Stimulated activated CD8-positive, alpha-beta memory T cell treated with anti-CD3 and anti-CD28 coated beads, Interleukin-4, amount 100 ng/mL, for 48 hours (primary cell): ENCODE results near the gene ZCCHC14.
"Not testable (repeated sequence)": the region's sequence is repeated elsewhere in the genome, so short reads cannot be mapped to it uniquely, and the experiment has no call there.

Experiments used
- DNase-seq: peaks from one replicate; pipeline ENCODE4 v3.0.0-alpha.2; 2020

The ZCCHC14 gene

DNA sequence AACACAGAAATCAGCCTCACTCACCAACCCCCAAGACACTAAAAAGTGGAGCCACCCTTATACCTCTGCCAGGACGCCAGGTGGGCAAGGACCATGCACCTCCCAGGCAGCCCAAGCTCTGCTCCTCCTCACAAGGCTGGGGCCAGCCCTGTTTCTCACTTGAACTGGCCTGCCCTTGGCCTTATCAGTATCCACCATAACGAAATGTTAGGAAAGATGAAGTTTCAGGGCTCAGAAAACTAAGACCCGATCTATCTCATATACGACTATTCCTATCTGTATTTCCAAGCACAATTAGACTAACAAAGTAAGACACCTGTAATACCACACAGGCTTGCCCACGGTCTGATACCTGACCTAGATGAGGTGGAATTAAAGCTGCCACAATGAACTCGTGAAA is 116.2 kb downstream of the ZCCHC14 start:
- DNase-seq: no peak

DNA sequence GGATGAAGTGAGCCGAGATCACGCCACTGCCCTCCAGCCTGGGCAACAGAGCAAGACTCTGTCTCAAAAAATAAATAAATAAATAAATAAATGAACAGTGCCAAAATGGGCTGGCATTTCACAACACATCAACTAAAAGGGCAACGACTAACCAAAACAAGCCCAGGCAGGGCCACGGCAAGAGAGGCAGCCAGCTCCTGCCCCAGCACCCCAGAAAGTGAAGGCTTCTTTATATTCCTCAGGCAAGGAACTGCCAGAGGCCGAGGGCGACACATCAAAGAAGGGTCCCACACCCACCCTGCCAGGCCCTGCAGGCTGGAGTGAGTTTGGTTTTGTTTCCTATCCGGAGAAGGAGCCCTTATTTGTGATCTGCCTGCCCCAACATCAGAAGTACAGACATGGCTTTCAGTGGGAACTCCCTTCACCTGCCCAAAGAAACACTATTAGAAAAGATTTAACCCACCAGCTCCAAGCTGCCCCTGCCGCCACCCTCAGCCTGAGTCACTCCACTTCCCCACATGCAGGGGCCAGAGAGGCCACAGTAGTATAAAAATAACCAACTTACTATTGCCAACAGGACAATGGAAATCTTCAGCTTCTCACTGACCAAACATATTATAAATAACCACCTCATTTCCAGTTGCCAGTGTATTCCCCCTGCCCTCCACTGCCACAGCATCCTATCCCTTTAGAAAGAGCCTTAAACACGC is 117.2 kb downstream of the ZCCHC14 start:
- no peak for DNase-seq

DNA sequence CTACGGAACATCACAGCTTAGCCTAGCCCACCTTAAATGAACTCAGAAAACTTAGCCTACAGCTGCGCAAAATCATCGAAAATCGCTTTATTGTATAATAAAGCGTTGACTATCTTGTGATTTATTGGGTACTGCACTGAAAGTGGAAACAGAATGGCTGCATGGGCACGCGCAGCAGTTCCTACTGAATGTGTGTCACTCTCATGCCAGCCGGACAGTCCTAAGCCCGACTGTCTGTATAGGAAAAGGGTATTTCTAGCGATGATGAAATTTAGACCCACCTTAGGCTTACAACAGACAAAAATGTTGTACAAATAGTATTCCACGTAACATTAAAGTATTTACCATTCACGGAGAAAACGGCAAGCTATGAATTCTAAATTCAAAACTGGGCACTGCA is 118.5 kb downstream of the ZCCHC14 start:
- no peak for DNase-seq

DNA sequence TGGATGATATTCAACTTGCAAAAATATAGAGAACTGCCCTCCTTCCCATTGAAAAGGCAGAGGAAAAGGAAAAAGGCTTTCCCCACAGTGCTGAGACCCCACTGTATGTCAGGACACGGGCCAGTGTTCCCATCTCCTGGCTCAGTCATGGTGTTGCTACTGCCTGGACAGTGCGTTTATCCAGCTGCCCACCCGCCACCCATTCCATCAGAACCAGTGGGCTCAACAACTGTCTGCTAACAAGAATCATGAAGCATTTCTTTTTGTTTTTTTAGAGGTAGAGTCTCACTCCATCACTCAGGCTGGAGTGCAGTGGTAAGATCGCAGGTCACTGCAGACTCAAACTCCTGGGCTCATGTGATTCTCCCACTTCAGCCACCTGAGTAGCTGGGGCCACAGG is 120.5 kb downstream of the ZCCHC14 start:
- DNase-seq: no peak

DNA sequence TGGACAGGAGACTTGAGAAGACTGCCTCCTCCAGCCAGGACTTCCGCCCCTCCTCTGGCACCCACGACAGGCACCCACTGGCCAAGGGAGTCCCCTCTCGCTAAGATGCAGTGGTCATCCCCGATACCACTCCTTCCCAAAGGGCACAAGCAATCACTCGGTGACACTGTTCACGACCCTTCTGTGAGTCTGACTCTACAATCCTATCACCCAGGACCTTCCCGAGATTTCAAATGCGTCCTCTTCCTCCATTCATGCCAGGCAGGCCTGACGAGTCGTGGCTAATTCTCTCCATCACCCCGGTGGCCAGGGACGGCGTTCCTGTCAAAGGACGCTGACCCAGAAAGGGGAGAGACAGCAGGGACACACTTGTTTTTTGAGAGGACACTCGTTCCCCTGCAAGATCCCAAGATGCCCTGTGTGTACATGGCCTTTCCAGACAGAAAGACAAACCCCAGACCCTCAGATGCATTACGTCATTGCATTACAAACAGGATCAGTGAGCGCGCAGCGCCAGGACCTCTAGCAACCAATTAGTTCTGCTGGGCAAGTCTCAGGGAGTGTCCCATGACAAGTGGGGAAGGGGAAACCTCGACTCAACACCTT is 121.5 kb downstream of the ZCCHC14 start:
- no peak for DNase-seq

DNA sequence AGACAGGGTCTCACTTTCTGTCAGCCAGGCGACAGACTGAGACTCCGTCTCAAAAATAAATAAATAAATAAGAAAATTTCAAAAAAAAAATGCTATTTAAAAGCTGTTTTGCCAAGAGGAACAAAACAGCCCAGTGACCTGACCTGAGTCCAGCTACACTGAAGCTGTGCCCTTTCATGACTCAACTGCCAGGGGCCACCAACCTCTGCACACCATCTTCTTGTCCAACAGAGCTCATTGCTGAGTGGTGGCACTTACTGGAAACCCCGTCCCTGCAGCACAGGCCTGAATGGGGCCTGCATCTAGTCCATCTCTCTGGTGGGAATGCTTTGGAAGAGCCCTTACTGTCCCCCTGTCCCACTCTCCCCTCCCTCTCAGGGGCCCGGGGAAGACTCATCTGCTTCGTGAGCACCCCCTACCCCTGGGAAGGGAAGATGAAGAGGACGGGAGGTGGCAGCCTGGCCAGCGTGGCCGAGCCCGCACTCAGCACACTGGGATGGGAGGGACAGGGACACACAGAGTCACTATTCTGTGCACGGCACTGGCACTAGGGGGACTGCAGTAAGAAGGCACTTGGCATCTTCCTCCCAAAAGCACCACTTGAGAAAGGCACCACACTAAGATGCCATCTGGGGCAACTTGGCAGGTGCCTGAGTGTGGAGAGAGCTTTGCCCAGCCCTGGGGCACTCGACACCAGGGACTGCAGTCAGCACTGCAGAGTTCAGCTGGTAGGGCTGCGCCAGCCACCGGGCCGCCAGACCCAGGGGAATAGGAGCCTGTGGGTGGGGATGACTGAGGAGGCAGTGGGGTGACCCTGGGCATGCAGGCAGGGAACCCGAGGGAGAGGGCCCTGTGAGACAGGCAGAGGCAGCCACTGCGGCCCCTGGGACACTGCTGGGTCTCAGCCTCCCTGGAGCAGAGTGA is 122.8 kb downstream of the ZCCHC14 start:
- no peak for DNase-seq

DNA sequence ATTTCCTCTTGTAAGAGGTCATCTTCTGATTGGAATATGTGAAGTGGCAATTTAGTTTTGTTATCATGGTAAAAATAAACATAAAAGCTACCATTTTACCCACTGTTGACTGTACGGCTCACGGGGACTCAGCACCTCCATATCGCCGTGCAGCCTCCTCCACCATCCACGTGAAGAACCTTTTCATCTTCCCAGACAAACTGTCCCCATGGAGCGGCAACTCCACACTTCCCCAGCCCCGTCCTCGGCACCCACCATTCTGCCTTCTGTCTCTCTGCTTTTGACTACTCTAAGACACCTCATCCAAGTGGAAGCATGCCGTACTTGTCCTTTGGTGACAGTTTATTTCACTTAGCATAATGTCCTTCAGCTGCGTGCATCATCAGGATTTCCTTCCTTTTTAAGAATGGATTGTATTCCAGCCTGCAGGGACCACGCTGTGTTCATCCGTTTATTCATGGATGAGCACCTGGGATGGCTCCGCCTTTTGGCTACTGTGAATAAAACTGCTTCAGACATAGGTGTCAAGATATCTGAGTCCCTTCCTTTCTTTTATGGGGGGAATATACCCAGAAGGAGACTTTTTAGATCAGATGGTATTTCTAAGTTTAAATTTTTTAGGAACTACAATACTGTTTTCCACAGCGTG is 123.6 kb downstream of the ZCCHC14 start:
- no peak for DNase-seq

DNA sequence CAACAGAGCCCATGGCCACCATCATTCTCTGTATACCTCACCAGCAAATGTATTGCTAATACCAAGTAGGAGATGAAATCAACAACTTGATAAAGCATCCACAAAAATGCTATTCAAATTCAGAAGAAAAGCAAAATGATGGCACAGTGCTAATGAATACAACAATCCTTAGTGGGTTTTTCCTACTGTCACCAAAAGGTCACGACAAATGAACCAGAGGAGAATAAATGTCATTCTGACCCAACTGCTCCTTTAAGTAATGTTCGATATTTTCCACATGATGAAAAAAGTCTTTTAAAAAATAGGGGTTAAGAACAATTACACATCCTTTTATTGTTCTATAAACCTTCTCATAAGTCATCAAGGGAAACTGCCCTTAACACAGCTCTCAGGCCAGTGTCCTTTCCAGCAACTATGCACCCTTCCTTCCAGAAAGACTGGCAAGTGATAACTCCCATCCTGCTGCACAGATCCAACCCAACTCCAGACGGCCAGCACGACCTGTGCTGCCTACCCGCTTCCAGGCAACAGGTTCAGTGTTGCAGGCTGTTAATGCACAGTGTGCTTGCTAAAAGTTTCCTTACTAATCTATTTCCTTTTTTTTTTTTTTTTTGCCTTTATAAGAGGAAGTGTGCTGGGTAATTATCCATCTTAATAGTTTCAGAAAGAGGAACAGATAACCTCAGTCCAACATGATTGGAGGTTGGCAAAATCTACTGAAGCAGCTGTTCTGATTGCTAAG is 124.6 kb downstream of the ZCCHC14 start:
- DNase-seq: no peak

DNA sequence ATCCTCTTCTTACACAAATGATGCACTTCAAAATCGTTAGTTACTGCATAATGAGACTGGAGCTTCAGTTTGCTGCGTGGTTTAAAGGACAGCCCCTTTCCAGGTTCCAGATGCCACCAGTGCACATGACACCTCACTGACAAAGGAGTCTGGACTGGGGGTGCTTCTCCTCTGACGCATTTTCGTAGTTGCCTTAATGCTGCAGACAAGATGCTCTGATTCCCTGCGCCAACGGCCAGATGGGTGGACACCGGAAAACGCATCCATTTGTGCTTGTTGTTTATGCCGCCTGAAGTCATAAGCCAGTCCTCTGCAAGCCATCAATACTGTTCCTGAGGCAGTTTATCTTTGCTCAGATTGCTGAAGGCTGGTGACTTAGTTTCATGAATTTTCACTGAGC is 125.3 kb downstream of the ZCCHC14 start:
- no peak for DNase-seq

DNA sequence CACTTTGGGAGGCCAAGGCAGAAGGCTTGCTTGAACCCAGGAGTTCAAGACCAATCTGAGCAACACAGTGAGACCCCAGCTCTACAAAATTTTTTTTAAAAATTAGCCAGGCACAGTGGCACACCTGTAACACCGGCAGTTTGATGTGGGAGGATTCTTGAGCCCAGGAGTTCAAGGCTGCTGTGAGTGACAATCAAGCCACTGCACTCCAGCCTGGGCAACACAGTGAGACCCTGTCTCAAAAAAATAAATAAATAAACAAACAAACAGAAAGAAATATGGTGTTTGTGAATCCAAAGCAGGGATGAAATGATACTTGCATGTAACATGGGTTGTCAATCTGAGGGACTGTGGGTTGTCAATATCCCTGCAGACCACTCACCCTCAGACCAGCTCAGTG is 125.9 kb downstream of the ZCCHC14 start:
- DNase-seq: no peak

DNA sequence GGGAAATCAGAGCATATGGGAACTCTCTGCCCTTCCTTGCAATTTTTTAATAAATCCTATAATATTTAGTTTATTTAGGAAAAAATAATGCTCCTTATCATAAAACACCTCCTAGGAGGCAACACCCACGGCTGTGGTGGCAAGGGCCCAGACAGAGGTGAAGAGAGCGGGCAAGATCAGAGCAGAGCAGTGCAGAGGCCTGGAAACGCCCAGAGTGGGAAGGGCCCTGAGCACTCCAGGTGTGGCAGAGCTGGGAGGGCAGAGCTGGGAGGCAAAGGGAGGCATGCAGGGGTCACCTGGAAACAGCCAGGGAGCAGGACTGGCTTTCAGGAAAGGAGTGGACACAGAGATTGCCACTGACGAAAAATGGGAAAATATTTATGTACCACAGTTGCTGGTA is 126.5 kb downstream of the ZCCHC14 start:
- DNase-seq: no peak

DNA sequence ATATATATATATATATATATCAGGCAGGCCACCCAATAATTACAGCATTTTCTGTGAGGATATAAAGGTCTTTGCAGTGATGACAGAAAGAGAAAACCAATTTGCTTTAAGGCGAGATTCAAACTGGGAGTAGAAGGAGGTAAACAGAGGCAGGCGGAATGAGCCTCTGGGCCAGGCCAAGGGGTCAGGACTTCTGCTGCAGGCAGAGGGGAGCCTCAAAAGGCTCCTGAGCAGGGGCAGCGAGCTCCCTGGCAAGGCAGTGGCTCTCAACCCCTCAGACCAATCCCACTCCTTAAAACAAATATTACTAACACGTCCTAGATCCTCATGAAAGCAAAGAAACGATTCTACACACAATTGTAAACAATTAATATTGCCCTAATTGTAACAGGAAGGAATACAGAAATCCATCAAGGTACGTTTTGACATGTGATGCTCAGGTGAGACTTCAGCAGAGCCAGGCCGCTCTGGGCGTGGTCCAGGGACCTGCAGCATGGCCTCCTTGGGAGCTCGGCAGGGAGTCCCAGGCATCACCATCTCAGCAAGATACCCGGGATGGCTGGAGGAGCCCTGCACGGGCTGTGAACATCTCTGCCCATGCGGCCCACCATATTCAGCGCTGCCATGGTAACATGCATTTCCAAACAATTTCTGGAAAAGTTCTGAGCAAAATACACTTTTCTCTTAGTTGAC is 127.7 kb downstream of the ZCCHC14 start:
- no peak for DNase-seq

DNA sequence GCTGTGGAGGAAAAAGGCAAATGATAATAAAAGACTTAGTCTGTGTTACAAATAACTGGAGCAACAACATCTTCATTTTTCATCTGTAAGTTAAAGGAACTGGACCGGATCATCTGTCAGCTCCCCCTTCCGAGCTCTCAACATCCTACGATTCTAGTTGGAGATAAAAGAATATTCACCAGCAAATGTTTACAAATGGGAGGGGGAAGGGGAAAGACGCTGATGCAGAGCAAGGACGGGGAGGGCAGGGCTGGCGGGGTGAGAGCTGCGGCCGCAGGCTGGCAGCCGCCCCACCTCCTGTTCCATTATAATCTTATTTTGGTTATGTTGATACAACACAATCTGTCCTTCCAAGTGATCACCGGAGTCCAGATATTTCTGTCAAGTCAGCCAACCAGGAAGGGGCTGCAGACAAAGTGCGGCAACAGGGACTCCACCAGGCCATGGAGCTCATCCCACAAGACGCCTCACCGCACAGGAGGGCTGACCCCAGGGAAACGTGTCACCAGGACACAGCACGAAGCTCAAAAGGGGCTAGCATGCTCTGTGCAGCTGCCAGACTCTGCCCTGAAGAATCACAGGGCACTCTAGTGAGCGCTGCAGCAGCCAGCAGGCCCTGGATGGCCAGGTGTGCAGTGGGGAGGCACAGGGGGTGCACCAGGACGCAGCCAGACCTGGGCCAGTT is 128.9 kb downstream of the ZCCHC14 start:
- no peak for DNase-seq

DNA sequence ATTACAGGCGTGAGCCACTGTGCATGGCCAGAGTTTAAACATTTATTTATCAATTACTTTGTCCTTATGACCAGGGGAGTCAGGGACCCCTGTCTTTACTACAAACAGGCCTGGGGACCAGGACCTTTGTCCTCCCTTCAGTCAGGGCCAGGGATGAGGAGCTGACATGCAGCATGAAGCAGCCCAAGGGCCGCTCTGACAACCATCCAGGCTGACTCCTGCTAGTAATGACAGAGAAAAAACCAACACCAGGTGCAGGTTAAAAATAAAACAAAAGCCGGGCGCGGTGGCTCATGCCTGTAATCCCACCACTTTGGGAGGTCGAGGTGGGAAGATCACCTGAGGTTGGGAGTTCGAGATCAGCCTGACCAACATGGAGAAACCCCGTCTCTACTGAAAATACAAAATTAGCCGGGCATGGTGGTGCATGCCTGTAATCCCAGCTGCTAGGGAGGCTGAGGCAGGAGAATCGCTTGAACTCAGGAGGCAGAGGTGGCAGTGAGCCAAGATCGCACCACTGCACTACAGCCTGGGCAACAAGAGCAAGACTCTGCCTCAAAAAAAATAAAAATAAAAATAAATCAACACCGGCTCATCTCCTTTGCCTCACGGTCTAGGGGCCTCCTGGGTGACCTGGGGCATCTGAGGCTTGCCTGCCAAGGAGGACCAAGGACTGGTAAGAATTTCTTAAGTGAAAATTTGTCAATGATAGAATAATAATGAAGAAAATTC is 129.8 kb downstream of the ZCCHC14 start:
- DNase-seq: not testable (repeated sequence)

DNA sequence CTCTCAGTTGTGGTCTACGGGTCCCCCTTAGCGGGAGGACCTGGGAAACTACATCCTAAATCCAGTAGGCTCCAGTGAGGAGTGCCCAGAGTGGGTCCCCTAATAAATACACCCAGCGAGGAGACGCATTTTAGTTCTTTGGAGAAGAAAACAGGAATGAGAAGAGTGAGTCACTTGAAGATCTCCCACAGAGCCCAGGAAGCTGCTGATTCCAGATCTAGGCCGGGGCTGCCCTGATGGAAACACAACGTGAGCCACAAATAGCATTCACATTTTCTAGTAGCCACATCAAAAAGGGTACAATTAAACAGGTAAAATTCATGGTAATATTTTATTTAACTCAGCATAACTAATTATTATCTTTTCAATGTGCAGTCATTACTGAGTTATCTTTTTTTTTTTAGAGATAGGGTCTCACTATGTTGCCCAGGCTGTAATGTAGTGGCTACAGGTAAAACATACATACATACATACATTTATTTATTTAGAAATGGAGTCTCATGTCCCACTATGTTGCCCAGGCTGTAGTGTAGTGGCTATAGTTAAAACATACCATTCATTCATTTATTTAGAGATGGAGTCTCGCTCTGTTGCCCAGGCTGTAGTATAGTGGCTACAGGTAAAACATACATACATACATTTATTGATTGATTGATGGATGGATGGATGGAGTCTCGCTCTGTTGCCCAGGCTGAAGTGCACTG is 130.8 kb downstream of the ZCCHC14 start:
- no peak for DNase-seq

DNA sequence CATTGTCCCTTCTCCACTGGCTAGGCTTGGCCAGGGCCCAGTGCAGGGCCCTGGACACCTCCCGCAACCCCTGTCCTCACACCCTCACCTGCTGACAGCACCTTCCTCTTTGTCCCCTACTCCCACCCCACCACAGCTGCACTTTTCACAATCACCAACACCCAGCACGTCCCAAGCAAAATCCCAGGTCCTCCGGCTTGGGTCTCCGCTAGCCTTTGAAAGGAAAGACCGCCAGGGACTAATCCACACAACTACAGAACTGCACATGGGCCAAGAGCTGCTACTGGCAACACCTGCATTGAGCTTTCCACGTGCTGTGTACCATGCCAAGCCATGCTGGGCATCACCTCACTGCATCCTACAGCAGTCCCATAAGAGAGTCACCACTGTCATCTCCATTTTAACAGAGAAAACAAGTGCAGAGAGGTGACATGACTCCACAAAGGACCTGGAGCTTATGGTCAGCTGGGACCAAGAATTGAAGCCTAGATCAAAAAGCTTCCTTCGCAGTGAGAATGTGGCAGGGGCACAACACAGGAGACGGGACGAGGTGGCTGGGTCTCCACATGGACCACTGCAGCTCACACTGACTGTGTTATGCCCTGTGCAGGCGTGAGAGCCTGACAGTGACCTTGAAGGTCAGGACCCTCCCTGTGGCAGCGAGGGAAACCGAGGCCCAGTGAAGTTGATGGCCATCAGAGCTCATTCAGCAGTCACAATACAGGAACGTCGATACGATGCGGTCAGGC is 131.8 kb downstream of the ZCCHC14 start:
- no peak for DNase-seq

DNA sequence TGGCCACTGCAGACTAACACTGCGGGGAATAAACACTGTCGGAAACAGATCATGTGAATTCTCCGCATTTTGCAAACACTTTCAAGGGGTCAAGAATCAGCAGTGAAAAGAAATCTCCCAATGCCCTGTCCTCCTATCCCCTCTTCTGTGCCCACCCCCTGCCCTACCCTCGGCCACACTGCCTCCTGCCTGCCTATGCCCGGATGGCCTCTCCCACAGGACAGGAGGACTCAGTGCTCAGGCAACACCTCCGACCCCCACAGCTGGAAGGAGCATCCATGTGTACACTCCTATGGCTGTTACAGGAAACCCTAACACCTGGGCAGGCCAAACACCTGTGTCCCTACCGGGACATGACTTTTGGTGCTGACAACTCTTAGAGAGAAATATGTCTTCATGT is 133.7 kb downstream of the ZCCHC14 start:
- no peak for DNase-seq

DNA sequence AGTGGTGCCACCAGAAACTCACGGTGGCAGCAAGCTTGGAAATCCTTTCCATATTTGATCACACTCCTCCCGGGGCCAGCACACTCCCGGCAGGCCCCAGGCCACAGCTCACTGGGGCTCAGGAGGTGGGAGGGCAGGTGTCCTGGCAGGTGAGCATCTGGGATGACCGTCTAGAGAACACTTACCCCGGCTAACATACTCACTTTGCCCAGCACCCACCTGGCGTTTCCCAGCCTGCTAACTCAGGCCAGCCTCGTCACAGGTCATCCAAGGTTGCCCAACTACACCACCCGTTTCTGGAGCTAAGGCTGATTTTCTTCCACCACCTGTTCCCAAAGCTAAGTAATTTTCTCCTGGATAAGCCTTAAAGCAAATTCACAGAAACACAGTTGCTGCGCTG is 134.1 kb downstream of the ZCCHC14 start:
- no peak for DNase-seq

DNA sequence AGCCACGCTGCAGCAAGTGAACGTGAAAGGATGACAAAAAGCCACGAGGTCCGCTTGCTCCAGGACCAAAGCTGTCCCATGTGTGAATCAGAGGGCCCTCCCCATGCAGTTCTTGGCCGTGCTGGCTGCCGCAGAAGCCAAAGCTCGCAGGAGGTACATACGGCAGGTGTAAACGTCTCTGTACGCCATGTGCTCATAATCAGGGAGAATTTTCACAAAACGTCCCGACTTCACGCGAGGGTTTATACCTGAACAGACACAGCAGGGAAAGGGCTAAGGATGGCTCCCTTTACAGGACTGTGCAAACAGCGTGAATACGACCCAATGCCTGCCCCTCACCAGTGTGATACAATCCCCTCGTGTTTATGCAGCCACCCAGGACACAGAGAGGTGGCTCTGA is 134.6 kb downstream of the ZCCHC14 start:
- DNase-seq: no peak
